ENCODE data around the gene EMC10.
"Not testable (repeated sequence)": the region's sequence is repeated elsewhere in the genome, so short reads cannot be mapped to it uniquely, and the experiment has no call there.

EMC10 gene

GRCh38 chr19:50515168-50515561 lies 38.9 kb downstream of the EMC10 start:
- DNase-seq (ENCODE audit: low read depth) = no peak

GRCh38 chr19:50516456-50516855 lies 40.1 kb downstream of the EMC10 start:
- no peak for DNase-seq (ENCODE audit: low read depth)

DNA sequence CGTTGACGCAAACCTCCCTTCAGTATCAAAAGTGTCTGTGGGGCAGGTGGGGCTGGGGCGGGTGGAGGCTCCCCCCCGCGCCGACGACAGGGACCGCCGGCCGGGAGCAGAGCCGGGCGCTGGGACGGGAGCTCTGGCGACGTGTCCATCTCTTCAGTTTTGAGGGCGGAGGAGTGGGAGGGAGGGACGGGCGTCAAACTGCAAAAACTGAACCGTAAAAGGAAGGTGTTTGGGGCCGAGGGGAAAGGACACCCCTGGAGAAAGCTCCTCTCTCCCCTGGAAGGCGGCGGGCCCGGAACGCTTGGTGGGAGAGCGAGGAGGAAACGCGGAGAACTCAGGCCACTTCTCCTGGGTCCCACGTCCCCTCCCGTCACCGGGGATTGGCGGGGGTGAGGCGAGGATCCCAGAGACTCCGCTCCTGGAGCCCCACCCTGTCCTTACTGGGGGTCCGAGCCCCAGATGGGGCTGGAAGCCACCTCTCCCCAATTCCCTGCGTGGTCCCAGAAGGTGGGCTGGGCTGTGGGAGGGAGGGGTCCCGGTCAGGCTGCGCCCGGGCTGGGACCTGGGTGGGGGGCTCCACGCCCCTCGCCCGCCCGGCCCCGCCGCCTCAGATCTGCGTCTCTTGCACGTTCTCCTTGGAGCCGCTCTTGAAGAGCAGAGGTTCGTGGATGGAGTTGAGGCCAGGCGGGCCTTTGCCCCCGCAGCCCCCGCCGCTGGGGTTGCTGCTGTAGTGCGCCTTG lies 40.8 kb downstream of the EMC10 start:
- no peak for DNase-seq (ENCODE audit: low read depth)

GRCh38 chr19:50517704-50518075 lies 41.4 kb downstream of the EMC10 start:
- DNase-seq (ENCODE audit: low read depth) = no peak

- no peak for DNase-seq (ENCODE audit: low read depth)
Observed at GRCh38 chr19:50518091-50519005, 42.0 kb downstream of the EMC10 start.

- DNase-seq (ENCODE audit: low read depth) = no peak
Observed at GRCh38 chr19:50519006-50519575, 42.8 kb downstream of the EMC10 start.

GRCh38 chr19:50520822-50521465 lies 44.6 kb downstream of the EMC10 start:
- no peak for DNase-seq (ENCODE audit: low read depth)

- DNase-seq (ENCODE audit: low read depth) = no peak
Observed at GRCh38 chr19:50522881-50523280, 46.6 kb downstream of the EMC10 start.

- DNase-seq (ENCODE audit: low read depth) = not testable (repeated sequence)
Observed at GRCh38 chr19:50528052-50528451, 51.7 kb downstream of the EMC10 start.

DNA sequence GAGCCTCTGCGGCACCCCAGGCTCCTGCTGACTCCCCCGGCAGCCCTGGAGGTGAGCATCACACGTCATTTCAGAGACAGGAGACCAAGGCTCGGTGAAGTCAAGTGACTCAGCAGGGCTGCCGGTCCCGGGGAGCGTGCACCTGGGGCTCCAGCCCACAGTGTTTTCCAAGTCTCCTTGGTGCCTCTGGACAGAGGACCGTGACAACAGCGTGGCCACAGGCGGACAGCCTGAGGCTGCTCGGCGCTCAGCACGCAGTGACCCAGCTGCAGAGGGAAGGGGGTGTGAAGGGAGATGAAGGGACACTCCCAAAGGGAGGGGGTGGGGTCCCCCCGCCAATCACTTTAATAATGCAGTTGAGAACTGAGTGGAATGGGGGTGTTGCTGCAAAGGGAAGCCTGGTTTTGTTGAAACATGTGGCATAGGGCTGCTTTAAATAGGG lies 54.9 kb downstream of the EMC10 start:
- no peak for DNase-seq (ENCODE audit: low read depth)

DNA sequence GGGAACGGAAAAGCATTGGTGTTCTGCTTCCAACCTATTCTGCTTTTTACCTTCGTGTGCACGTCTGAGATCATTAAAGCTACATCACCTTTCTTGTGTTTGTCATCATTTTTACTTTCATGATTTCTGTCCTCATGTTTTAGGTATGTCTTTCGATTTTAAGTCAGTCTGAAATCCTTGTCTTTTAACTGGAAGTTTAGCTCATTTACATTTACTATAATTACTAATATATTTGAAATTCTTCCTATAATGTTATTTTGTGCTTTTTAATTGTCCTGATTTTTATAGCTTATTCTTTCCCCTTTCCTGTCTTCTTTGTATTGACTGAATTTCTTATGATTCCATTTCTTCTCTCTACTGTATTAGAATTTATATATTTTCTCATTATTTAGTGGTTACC lies 56.6 kb downstream of the EMC10 start:
- DNase-seq (ENCODE audit: low read depth) = no peak

DNA sequence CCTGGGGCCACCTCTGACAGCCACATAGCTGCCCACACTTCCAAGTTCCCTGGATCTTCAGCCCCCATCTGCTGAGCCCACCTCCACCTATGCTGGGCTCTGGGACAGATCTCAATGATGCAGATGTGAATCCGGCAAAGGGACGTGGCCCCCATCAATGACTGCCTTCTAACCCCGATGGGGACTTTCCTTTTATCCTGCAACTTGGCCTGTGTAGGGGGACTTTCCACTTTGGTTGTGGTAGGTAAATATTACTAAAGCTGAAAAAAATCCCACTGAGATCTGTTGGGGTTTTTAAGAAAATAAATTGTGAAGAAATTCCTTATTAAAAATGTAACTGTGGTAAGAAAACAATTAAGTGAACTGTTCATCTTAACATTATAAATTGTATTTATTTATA lies 58.2 kb downstream of the EMC10 start:
- no peak for DNase-seq (ENCODE audit: low read depth)

DNA sequence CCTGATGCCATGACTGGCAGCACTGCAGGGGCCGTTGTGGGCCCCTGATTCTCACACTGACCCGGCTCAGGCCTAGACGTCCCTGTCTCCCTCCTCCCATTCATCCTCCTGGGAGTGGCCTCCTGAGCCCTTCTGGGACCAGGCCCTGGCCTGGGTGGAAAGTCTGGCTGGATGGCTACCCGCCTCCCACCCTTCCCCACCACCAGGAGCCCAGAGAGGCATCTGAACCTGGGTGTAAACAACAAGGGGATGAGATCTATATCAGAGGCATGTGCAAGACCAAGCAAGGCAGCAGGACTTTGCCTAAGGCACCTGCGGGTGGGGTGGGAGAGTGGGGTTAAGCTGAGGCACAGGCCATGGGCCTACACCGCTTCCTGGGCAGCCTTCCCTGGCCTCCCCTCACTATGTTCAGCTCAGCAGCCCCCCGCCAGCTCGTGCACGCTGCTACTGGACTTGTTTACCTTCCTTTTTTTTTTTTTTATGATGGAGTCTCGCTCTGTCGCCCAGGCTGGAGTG lies 59.4 kb downstream of the EMC10 start:
- no peak for DNase-seq (ENCODE audit: low read depth)

- DNase-seq (ENCODE audit: low read depth) = no peak
Observed at GRCh38 chr19:50536662-50537305, 60.5 kb downstream of the EMC10 start.

GRCh38 chr19:50537306-50537685 lies 61.0 kb downstream of the EMC10 start:
- DNase-seq (ENCODE audit: low read depth) = no peak

DNA sequence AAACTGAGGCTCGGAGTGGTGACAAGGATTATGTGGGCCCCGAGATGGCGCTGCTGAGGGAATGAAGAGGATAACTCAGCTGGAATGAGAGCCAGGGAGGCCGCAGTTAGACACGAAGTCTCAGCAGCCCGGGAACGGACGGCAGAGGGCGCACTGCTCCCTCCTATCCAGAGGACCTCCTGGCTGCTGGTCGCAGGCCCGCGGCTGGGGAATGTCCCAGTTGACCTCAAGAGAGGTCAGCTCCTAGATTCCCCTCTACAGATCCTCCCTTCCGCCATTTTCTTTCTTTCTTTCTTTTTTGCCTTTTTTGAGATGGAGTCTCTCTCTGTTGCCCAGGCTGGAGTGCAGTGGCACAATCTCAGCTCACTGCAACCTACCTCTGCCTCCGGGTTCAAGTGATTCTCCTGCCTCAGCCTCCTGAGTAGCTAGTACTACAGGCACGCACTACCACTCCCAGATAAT lies 61.5 kb downstream of the EMC10 start:
- DNase-seq (ENCODE audit: low read depth) = peak; percentile 33
